KMS-11 (cell line): Measurements from ENCODE around the gene RIN3.

ENCODE experiments used
- H2AFZ ChIP-seq: fragments of 200-600 bp; sonication (generic); 2 replicates; pipeline ENCODE4 v1.6.1; 2016; ENCODE audit warnings: antibody characterized with exemption, mixed run types, low read depth
- H3K27ac ChIP-seq: fragments of 200-600 bp; sonication (generic); 2 replicates; pipeline ENCODE4 v1.6.1; 2016; ENCODE audit warnings: mild to moderate bottlenecking, mixed run types
- H3K27me3 ChIP-seq: fragments of 200-600 bp; sonication (generic); 2 replicates; pipeline ENCODE4 v1.6.1; 2017; ENCODE audit warnings: mild to moderate bottlenecking, low read depth, mixed run types, moderate library complexity; ENCODE audit not compliant: insufficient read depth
- H3K36me3 ChIP-seq: fragments of 200-600 bp; sonication (generic); 2 replicates; pipeline ENCODE4 v1.6.1; 2017; ENCODE audit warnings: mild to moderate bottlenecking, mixed run types; ENCODE audit not compliant: insufficient read depth
- H3K4me1 ChIP-seq: fragments of 200-600 bp; sonication (generic); 2 replicates; pipeline ENCODE4 v1.6.1; 2016; ENCODE audit warnings: mild to moderate bottlenecking, low read depth, mixed run types; ENCODE audit not compliant: poor library complexity, severe bottlenecking
- H3K4me2 ChIP-seq: fragments of 200-600 bp; sonication (generic); 2 replicates; pipeline ENCODE4 v1.7.0; 2016; ENCODE audit warnings: mild to moderate bottlenecking, mixed run types
- H3K4me3 ChIP-seq: fragments of 200-600 bp; sonication (generic); IDR thresholded peaks from 2 replicates; pipeline ENCODE4 v1.6.1; 2017; ENCODE audit warnings: low read depth, low read length, mixed read lengths; ENCODE audit not compliant: insufficient read depth
- H3K79me2 ChIP-seq: fragments of 200-600 bp; sonication (generic); 2 replicates; pipeline ENCODE4 v1.6.1; 2016; ENCODE audit warnings: low read depth, mixed run types; ENCODE audit not compliant: insufficient read depth
- H3K9ac ChIP-seq: fragments of 200-600 bp; sonication (generic); 2 replicates; pipeline ENCODE4 v1.6.1; 2016; ENCODE audit warnings: mild to moderate bottlenecking, mixed run types
- H4K20me1 ChIP-seq: fragments of 200-600 bp; sonication (generic); 2 replicates; pipeline ENCODE4 v1.6.1; 2016; ENCODE audit warnings: mild to moderate bottlenecking, mixed run types; ENCODE audit not compliant: insufficient read depth
- TF ChIP-seq, protein P1 (sequence below): fragments of 200-600 bp; sonication (generic); conservative IDR thresholded peaks from 2 replicates; pipeline ENCODE4 v1.6.1; 2017; ENCODE audit warnings: low read depth, mild to moderate bottlenecking, antibody characterized with exemption, low read length, moderate library complexity, mixed read lengths

RIN3 gene

DNA sequence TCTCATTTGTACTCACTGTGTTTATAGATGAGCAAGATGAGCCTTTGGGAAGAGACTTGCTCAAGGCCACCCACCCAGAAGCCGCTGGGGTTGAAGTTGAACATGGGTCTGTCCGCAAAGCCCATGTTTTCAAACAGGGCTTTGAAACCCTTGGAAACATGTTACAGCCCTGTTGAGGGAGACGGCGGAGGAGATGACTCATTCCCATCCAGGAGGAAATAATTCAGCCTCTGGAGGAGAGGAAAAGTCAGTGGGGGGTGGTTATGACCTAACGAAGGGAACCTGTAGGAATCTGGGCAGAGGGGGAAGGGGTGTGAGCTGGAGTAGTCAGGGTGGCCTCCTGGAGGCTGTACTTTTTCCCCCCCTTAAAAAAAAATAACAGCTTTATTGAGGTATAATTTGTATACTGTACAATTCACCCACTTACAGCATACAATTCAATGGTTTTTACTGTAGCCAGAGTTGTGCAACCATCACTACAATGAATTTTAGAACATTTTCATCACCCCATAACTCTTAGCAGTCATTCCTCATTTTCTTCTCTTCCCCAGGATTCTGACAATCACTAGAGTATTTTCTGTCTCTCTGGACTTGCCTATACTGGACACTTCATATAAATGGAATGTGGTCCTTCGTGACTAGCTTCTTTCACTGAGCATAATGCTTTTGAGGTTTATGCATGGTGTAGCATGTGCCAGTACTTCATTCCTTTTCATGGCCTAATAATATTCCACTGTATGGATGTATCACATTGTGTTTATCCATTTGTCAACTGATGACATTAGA is 1.9 kb upstream of the RIN3 start:
- Histone ChIP-seq H3K27me3 (no peaks in the 10 kb centered on the region), H3K4me1 (peaks cover 19% of the 10 kb centered on the region), H3K9ac (no peak overlapping the region), H3K36me3 (no peaks in the 10 kb centered on the region), H3K4me3 (no peak overlapping the region), H3K27ac (no peak overlapping the region), H2AFZ (no peak overlapping the region), H4K20me1 (no peaks in the 10 kb centered on the region), H3K79me2 (no peaks in the 10 kb centered on the region), H3K4me2 (no peak overlapping the region)
- TF ChIP-seq, protein P1, sequence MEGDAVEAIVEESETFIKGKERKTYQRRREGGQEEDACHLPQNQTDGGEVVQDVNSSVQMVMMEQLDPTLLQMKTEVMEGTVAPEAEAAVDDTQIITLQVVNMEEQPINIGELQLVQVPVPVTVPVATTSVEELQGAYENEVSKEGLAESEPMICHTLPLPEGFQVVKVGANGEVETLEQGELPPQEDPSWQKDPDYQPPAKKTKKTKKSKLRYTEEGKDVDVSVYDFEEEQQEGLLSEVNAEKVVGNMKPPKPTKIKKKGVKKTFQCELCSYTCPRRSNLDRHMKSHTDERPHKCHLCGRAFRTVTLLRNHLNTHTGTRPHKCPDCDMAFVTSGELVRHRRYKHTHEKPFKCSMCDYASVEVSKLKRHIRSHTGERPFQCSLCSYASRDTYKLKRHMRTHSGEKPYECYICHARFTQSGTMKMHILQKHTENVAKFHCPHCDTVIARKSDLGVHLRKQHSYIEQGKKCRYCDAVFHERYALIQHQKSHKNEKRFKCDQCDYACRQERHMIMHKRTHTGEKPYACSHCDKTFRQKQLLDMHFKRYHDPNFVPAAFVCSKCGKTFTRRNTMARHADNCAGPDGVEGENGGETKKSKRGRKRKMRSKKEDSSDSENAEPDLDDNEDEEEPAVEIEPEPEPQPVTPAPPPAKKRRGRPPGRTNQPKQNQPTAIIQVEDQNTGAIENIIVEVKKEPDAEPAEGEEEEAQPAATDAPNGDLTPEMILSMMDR: no peak

DNA sequence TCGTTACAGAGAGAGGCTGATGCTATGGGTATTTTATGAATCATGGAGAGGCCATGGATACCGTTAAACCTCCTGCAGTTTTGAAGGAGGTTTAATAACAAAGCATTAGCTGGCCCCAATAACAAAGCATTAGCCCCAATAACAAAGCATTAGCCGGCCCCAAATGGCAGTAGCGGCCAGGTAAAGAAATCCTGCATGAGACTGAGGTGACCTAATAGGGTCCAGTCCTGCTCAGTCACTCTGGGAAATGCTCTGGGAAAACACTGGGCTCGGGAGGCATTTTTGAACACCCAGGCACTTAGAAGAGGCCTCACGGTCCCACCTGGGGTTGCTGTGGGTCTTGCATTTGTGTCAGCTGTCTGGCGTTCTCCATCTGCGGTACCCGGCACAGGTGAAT is 776 bp upstream of the RIN3 start:
- no peaks in the 10 kb centered on the region for H3K36me3 ChIP-seq
- H3K27me3 ChIP-seq: no peaks in the 10 kb centered on the region
- H4K20me1 ChIP-seq: no peaks in the 10 kb centered on the region
- no peaks in the 10 kb centered on the region for H3K79me2 ChIP-seq
- no peak overlapping the region; the same call in 1 of the 2 replicates for H3K9ac ChIP-seq
- no peak overlapping the region for H3K27ac ChIP-seq
- no peak overlapping the region for H3K4me3 ChIP-seq
- H3K4me1 ChIP-seq: peaks cover 7% of the 10 kb centered on the region
- peak overlapping the region; percentile 73 for H2AFZ ChIP-seq
- no peak overlapping the region for H3K4me2 ChIP-seq
- TF ChIP-seq, protein P1: no peak

DNA sequence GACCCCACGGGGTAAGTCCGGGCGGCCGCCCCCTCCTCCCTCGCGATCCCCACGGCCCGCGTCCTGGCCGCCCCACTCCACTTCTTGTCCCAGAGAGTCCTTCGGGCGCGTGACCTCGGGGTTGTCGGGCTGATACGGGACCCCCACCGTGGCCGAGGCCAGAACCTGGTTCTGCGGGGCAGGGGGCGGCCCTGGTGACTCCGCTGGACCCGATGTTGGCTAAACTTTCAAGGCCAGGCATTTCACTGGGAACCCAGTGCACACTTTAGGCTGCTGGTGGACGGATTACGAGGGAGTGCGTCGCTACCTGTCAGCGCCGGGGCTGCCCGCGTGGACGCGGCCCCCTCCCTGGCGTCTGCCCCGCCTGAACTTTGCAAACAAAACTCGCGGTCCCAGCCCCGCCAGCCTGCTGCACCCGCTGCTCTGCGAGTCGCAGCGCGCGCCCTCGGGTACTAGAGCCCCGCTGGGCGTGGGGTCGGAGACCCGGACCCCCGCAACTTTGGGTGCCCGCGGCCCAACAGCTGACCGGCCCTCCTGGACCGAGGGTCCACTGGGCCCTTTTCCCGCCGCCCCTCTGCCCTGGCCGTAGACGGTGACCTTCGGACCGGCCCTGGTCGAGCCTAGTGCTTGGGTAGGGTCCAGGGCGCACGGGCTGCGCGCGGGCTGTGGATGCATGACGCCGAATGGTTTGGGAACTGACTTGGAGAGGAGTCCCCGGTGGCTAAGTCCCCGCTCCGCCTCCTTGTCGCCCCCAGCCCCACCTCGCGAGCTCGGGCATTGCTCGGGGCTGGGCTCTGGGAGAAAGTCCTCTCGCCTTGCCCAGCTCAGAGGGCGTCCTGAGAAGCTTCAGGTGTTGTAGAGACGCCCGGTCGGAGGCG is 624 bp downstream of the RIN3 start:
- Histone ChIP-seq H3K4me1 (peaks cover 4% of the 10 kb centered on the region), H3K27me3 (no peaks in the 10 kb centered on the region), H4K20me1 (no peaks in the 10 kb centered on the region), H3K9ac (peak overlapping the region; percentile 81), H3K4me2 (peak overlapping the region; percentile 39; the same call in 1 of the 2 replicates), H3K4me3 (no peak overlapping the region), H2AFZ (peak overlapping the region; percentile 73), H3K27ac (no peak overlapping the region), H3K36me3 (no peaks in the 10 kb centered on the region), H3K79me2 (no peaks in the 10 kb centered on the region)
- TF ChIP-seq, protein P1: no peak

DNA sequence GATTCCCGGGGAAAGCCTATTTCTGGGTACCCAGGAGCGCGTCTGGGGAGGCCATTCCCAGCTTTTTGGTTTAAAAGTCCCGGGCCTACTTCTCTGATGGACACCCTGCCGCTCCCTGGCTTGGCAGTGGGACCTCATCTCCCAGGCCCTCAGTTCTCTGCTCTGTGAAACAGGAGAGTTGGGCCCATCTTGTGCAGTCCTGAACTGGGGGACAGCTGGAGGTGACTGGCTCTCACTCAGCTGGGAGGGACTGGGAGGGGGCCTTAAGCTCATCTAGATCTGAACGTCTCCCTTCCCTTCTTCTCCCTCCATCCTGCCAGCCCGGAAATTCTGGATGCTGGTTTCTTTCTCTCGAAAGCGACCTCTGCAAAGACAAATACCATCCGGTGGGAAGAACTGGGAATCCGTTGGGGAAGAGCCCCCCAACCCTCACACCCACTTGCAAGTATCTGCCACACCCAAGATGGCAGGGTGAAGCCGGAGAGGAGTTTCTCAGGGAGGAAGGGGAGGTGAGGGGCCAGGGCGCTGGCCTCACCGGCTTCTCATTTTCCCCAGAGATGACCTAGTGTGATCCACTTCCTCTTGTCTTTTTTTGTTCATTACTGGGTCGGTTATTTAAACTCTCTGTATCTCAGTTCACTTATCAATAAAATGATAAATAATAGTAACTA is 1.4 kb downstream of the RIN3 start:
- no peaks in the 10 kb centered on the region for H3K36me3 ChIP-seq
- no peak overlapping the region for H3K4me2 ChIP-seq
- no peak overlapping the region for H2AFZ ChIP-seq
- H3K4me3 ChIP-seq: no peak overlapping the region
- H3K27ac ChIP-seq: no peak overlapping the region
- H3K4me1 ChIP-seq: peaks cover 4% of the 10 kb centered on the region
- no peaks in the 10 kb centered on the region for H3K79me2 ChIP-seq
- H3K27me3 ChIP-seq: no peaks in the 10 kb centered on the region
- TF ChIP-seq, protein P1: no peak
- H3K9ac ChIP-seq: no peak overlapping the region
- H4K20me1 ChIP-seq: no peaks in the 10 kb centered on the region
